Endothelial cell (in vitro differentiated cells): ENCODE results near the gene DDX10. TPM values are rescaled to one million over a fixed set of nuclear protein-coding genes. Genes with fewer than 3 reads are reported as not detected.

ENCODE experiments used
- DNase-seq: peaks from one replicate; pipeline ENCODE4 v3.0.0; 2021; ENCODE audit warnings: low spot score
- H3K27ac Mint-ChIP-seq: one replicate; pipeline ENCODE4 v1.8.0; 2021; ENCODE audit warnings: mixed read lengths, inconsistent platforms; ENCODE audit not compliant: unreplicated experiment
- H3K27me3 Mint-ChIP-seq: one replicate; pipeline ENCODE4 v1.8.0; 2021; ENCODE audit warnings: mild to moderate bottlenecking, moderate library complexity, mixed read lengths, inconsistent platforms; ENCODE audit not compliant: unreplicated experiment
- H3K36me3 Mint-ChIP-seq: one replicate; pipeline ENCODE4 v1.8.0; 2021; ENCODE audit warnings: mild to moderate bottlenecking, low read depth, mixed read lengths, inconsistent platforms; ENCODE audit not compliant: unreplicated experiment
- H3K4me1 Mint-ChIP-seq: one replicate; pipeline ENCODE4 v1.8.0; 2021; ENCODE audit warnings: mild to moderate bottlenecking, mixed read lengths, inconsistent platforms; ENCODE audit not compliant: unreplicated experiment
- H3K4me3 Mint-ChIP-seq: one replicate; pipeline ENCODE4 v1.8.0; 2021; ENCODE audit warnings: mild to moderate bottlenecking, mixed read lengths, inconsistent platforms; ENCODE audit not compliant: unreplicated experiment
- H3K9me3 Mint-ChIP-seq: one replicate; pipeline ENCODE4 v1.8.0; 2021; ENCODE audit warnings: mixed read lengths, inconsistent platforms; ENCODE audit not compliant: unreplicated experiment
- total RNA-seq: library from RNA; stranded (reverse); fragmentation: NEBNext Ultra II Directional; extraction: Animal tissue kit (Norgen Biotek cat#: 25700); gene quantifications from one replicate; pipeline ENCODE4 v1.2.1, GENCODE V29; 2021; ENCODE audit not compliant: unreplicated experiment
- TF ChIP-seq, protein P1 (sequence below): fragments of 200-600 bp; sonication (generic); IDR thresholded peaks from one replicate; pipeline ENCODE4 v1.5.0; 2021; ENCODE audit warnings: antibody characterized with exemption; ENCODE audit not compliant: unreplicated experiment

The DDX10 gene
- total RNA-seq, 1 donor from 2014 or later: 20.9 TPM

DNA sequence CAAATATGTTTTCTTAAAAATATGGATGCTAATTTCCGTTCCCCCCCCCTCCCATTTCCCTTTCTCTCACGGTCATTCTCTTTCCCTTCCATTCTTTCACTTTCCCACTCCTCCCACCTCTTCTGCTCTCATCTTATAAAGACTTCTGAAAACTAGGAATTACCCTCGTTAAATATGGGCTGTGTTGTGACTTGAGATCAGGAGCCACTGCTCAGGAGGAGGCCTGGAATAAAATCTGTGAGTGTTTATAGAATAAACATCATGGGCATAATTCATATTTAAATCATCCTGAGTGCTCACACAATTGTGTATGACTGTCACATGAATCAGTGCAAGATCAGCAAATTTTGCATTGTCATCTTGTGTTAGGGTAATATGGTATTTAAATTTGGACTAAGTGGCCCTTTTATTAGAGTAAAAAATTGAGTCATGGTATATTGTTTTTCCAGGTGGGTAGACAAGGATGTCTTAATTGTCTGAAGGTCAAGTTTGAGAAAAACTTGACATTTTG, 208.0 kb downstream of the DDX10 start:
- TF ChIP-seq, protein P1, sequence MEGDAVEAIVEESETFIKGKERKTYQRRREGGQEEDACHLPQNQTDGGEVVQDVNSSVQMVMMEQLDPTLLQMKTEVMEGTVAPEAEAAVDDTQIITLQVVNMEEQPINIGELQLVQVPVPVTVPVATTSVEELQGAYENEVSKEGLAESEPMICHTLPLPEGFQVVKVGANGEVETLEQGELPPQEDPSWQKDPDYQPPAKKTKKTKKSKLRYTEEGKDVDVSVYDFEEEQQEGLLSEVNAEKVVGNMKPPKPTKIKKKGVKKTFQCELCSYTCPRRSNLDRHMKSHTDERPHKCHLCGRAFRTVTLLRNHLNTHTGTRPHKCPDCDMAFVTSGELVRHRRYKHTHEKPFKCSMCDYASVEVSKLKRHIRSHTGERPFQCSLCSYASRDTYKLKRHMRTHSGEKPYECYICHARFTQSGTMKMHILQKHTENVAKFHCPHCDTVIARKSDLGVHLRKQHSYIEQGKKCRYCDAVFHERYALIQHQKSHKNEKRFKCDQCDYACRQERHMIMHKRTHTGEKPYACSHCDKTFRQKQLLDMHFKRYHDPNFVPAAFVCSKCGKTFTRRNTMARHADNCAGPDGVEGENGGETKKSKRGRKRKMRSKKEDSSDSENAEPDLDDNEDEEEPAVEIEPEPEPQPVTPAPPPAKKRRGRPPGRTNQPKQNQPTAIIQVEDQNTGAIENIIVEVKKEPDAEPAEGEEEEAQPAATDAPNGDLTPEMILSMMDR: no peak
- no peaks in the 10 kb centered on the region for H3K27me3 Mint-ChIP-seq
- no peaks in the 10 kb centered on the region for H3K36me3 Mint-ChIP-seq
- peaks cover 13% of the 10 kb centered on the region for H3K4me1 Mint-ChIP-seq
- no peak overlapping the region for H3K4me3 Mint-ChIP-seq
- H3K9me3 Mint-ChIP-seq: no peaks in the 10 kb centered on the region
- H3K27ac Mint-ChIP-seq: no peak overlapping the region
- no peak for DNase-seq

DNA sequence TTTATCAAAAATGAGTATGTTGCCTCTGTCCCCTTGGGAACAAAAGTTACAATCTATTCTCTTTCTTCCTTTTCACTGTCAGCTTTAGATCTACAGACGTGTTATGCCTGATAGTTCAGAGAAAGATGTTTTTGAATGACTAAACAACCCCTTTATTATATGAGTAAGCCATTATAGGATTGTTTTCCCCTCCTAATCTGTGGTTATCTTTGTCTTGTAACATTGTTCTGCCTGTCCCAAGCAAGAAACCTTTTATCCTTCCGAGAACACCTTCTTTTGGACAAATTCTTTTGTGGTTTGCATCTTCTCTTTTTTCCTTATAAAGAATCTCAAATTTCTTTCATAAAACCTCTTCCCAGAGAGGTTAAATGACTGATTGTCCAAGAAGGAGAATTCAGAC, 208.4 kb downstream of the DDX10 start:
- DNase-seq: no peak
- Mint-ChIP-seq H3K9me3 (no peaks in the 10 kb centered on the region), H3K27me3 (no peaks in the 10 kb centered on the region), H3K4me3 (no peak overlapping the region), H3K27ac (no peak overlapping the region), H3K4me1 (peaks cover 14% of the 10 kb centered on the region), H3K36me3 (no peaks in the 10 kb centered on the region)
- TF ChIP-seq, protein P1: no peak

DNA sequence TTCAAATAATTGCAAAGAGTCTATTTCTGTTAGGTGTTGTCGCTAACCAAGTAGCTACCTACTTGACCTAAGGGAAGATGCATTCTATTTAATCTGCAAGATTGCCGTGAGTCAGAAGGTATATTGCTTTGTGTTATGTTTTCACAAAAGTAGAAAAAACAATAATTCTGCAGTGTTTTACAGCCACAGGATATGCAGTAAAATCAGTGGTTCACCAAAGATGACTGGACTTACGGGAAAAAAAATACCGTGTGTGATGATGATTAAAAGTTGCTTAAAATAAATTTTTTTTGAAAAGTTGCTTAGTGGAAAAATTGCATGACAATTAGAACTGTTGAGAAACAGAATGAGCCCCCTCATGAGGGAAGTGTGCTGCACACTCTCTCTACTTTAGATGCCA, 209.1 kb downstream of the DDX10 start:
- no peak for DNase-seq
- no peaks in the 10 kb centered on the region for H3K36me3 Mint-ChIP-seq
- H3K27ac Mint-ChIP-seq: no peak overlapping the region
- H3K9me3 Mint-ChIP-seq: no peaks in the 10 kb centered on the region
- H3K4me3 Mint-ChIP-seq: no peak overlapping the region
- H3K4me1 Mint-ChIP-seq: peaks cover 14% of the 10 kb centered on the region
- TF ChIP-seq, protein P1: no peak
- H3K27me3 Mint-ChIP-seq: no peaks in the 10 kb centered on the region

DNA sequence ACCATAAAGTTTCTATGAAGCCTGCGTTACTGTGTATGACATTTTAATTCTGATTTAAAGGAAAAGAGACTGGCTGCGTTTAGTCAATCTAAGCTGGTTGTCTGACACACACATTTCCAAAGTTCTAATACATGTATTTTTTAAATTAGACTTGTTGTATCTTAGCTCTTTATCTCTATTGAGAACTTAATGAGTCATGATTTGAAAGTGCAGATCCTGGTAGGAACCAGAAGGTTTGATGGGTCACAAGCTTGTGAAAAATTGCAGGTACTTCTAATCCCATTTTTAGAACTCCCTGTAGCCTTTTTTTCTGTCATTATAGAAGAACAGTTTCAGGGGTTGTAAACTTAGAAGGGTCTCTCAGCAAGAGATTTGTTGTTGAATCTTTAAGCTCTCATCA, 210.3 kb downstream of the DDX10 start:
- Mint-ChIP-seq H3K36me3 (no peaks in the 10 kb centered on the region), H3K9me3 (no peaks in the 10 kb centered on the region), H3K27me3 (no peaks in the 10 kb centered on the region), H3K4me3 (no peak overlapping the region), H3K4me1 (peaks cover 15% of the 10 kb centered on the region), H3K27ac (no peak overlapping the region)
- no peak for DNase-seq
- TF ChIP-seq, protein P1: no peak

DNA sequence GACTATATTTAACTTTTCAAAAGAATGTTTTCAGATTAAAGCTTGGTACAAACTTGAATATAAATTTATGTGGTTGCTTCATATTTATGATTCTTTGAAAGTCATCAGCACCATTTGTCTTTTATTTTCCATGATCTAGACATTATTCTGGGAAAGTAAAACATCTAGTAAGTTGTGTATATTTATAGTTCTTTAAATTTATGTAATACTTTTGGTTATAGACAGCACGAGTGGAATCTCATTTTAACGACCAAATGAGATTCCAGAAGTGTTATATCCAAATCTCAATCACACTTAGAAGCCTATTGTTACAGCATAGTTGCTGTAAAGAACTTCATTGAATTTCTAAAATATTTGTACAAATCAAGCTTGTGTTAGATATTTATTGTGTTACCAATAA, 212.3 kb downstream of the DDX10 start:
- peaks cover 15% of the 10 kb centered on the region for H3K4me1 Mint-ChIP-seq
- no peak overlapping the region for H3K4me3 Mint-ChIP-seq
- no peak overlapping the region for H3K27ac Mint-ChIP-seq
- no peak for DNase-seq
- TF ChIP-seq, protein P1: no peak
- H3K27me3 Mint-ChIP-seq: no peaks in the 10 kb centered on the region
- no peaks in the 10 kb centered on the region for H3K36me3 Mint-ChIP-seq
- H3K9me3 Mint-ChIP-seq: no peaks in the 10 kb centered on the region
